ENCODE measurements around the gene KLHL29. TPM values are rescaled to one million over a fixed set of nuclear protein-coding genes. Genes with fewer than 3 reads are reported as not detected.

The KLHL29 gene
- total RNA-seq, 3 donors from 2014 or later = 2.6 to 13.0 (median 5.5) TPM

- TF ChIP-seq CTCF (IDR thresholded peaks at IDR 0.05) = no peak
- Histone ChIP-seq H3K4me1 (ENCODE audit: low read depth) (no peaks in the 10 kb centered on the region), H3K4me3 (no peak overlapping the region), H3K36me3 (ENCODE audit: low read depth) (no peaks in the 10 kb centered on the region), H3K9me3 (no peaks in the 10 kb centered on the region)
- intact Hi-C loops (cut with DNase I, micrococcal nuclease) = no loop called here
- DNase-seq (no peak), ATAC-seq (no peak)
Measured at GRCh38 chr2:23685706-23686105, 300.7 kb downstream of the KLHL29 start.

- H3K4me3 ChIP-seq = no peak overlapping the region
Measured at GRCh38 chr2:23686405-23687029, 301.5 kb downstream of the KLHL29 start.

GRCh38 chr2:23687214-23687613, 302.2 kb downstream of the KLHL29 start:
- ATAC-seq (no peak), DNase-seq (peak in 1 of 3 donors; percentile 43)
- intact Hi-C loops (cut with DNase I, micrococcal nuclease) = no loop called here
- H3K4me3 ChIP-seq = no peak overlapping the region
- H3K9me3 ChIP-seq = no peaks in the 10 kb centered on the region
- H3K4me1 ChIP-seq (ENCODE audit: low read depth) = no peaks in the 10 kb centered on the region
- no peaks in the 10 kb centered on the region for H3K36me3 ChIP-seq (ENCODE audit: low read depth)
- TF ChIP-seq CTCF (IDR thresholded peaks at IDR 0.05) = no peak

More at GRCh38 chr2:23686405-23687029, 301.5 kb downstream of the KLHL29 start:
- TF ChIP-seq CTCF (IDR thresholded peaks at IDR 0.05) = no peak
- Histone ChIP-seq H3K9me3 (no peaks in the 10 kb centered on the region), H3K36me3 (ENCODE audit: low read depth) (no peaks in the 10 kb centered on the region), H3K4me1 (ENCODE audit: low read depth) (no peaks in the 10 kb centered on the region)
- DNase-seq = peak in 1 of 3 donors; percentile 41
- intact Hi-C loops (cut with DNase I, micrococcal nuclease) = no loop called here
- no peak for ATAC-seq

GRCh38 chr2:23687713-23688112, 302.7 kb downstream of the KLHL29 start:
- H3K4me1 ChIP-seq (ENCODE audit: low read depth) = no peaks in the 10 kb centered on the region
- no peaks in the 10 kb centered on the region for H3K36me3 ChIP-seq (ENCODE audit: low read depth)
- H3K9me3 ChIP-seq = no peaks in the 10 kb centered on the region
- TF ChIP-seq CTCF (IDR thresholded peaks at IDR 0.05) = no peak
- ATAC-seq (no peak), DNase-seq (peak in 1 of 3 donors; percentile 34)
- intact Hi-C loops (cut with DNase I, micrococcal nuclease) = no loop called here
- H3K4me3 ChIP-seq = no peak overlapping the region

GRCh38 chr2:23688486-23689130, 303.6 kb downstream of the KLHL29 start:
- peak in 1 of 3 donors; percentile 12 for DNase-seq
- Histone ChIP-seq H3K36me3 (ENCODE audit: low read depth) (no peaks in the 10 kb centered on the region), H3K4me1 (ENCODE audit: low read depth) (no peaks in the 10 kb centered on the region), H3K9me3 (no peaks in the 10 kb centered on the region), H3K4me3 (no peak overlapping the region)
- intact Hi-C loops (cut with DNase I, micrococcal nuclease) = no loop called here
- no peak for TF ChIP-seq CTCF (IDR thresholded peaks at IDR 0.05)
- ATAC-seq = no peak
